ENCODE results near the gene PCGF3. TPM values are rescaled to one million over a fixed set of nuclear protein-coding genes. Genes with fewer than 3 reads are reported as not detected.
"Not testable (repeated sequence)": the region's sequence is repeated elsewhere in the genome, so short reads cannot be mapped to it uniquely, and the experiment has no call there.

Gene PCGF3
- total RNA-seq, 1 donor from 2014 or later: 35.0 TPM

DNA sequence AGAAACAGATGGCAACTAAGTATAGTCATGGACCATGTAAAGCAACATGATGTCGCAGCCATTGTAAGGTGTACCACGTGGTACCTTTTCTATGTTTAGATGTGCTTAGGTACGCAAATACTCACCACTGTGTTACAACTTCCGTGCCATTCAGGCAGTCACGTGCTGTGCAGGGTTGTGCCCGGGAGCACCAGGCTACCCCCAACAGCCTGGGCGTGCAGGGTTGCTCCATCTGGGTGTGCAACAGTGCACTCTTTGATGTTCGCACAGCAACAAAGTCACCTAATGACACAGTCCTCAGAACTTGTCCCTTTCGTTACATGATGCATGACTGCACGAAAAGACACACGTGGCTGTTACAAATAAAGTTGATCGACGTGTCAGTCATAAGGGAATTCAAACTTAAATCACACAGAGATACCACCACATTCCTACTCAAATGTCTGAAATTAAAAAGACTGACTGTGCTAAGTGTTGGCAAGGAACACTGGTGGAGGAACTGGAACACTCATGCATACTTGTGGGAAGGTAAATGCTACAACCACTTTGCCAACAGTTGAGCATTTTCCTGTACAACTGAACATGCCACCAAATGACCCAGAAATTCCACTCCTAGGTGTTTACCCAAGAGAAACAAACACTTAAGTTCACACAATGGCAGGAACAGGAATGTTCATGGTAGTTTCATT lies 95.9 kb downstream of the PCGF3 start:
- intact Hi-C loops (cut with micrococcal nuclease): no loop called here
- Mint-ChIP-seq H3K9me3 (peaks cover 7% of the 10 kb centered on the region), H3K4me3 (ENCODE audit: low read depth) (no peak overlapping the region), H3K27me3 (ENCODE audit: low read depth) (peaks cover 5% of the 10 kb centered on the region), H3K36me3 (ENCODE audit: low read depth) (no peaks in the 10 kb centered on the region), H3K27ac (no peak overlapping the region), H3K4me1 (ENCODE audit: low read depth) (peaks cover 11% of the 10 kb centered on the region)
- no peak for DNase-seq (ENCODE audit: low spot score)

DNA sequence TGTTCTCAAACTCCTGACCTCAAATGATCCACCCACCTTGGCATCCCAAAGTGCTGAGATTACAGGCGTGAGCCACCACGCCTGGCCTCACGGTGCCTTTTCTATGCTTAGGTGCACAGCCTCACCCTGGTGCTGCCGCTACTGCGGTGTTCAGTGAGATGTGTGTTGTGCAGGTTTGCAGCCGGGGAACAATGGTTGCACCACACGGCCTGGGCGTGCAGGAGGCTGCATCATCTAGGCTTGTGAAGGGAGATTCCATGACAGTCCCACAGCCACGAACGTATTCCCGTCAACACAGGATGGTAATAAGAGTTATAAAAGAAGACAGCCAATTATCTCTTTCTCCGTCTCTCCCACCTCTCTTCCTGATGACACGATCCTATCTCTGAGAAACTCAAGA lies 98.3 kb downstream of the PCGF3 start:
- Mint-ChIP-seq H3K9me3 (peaks cover 7% of the 10 kb centered on the region), H3K36me3 (ENCODE audit: low read depth) (no peaks in the 10 kb centered on the region)

DNA sequence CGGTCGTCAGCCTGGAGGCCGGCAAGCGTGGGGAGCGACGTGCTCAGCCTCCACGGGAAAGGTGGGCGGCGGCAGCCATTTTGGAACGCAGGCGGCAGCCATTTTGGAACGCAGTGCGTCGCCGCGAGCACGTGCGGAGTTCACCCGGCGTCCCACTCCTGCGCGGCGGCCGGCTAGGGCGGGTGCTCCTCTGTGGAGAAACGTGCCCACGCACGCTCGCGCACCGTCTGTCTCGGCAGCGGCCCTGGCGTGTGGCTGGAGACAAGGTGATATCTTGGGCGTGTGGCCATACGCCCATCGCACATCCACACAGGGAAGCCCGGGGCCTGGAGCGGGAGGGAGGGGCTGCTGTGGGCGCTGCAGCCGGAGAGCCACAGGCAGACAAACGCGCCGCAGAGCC lies 99.2 kb downstream of the PCGF3 start:
- intact Hi-C loops (cut with micrococcal nuclease): no loop called here
- no peak overlapping the region for H3K4me3 Mint-ChIP-seq (ENCODE audit: low read depth)

More for the DNA sequence above, 98.3 kb downstream of the PCGF3 start:
- DNase-seq (ENCODE audit: low spot score): no peak
- intact Hi-C loops (cut with micrococcal nuclease): no loop called here
- H3K27ac Mint-ChIP-seq: no peak overlapping the region
- peaks cover 10% of the 10 kb centered on the region for H3K4me1 Mint-ChIP-seq (ENCODE audit: low read depth)
- H3K27me3 Mint-ChIP-seq (ENCODE audit: low read depth): peaks cover 4% of the 10 kb centered on the region
- H3K4me3 Mint-ChIP-seq (ENCODE audit: low read depth): no peak overlapping the region

DNA sequence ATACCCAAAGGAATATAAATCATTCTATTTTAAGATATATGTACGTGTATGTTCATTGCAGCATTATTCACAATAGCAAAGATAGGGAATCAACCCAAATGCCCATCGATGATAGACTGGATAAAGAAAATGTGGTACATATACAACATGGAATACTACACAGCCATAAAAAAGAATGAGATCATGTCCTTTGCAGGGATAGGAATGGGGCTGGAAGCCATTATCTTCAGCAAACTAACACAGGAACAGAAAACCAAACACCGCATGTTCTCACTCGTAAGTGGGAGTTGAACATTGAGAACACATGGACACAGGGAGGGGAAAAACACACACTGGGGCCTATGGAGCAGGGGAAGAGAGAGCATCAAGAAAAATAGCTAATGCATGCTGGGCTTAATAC lies 101.3 kb downstream of the PCGF3 start:
- intact Hi-C loops (cut with micrococcal nuclease); H3K4me3 Mint-ChIP-seq (ENCODE audit: low read depth); H3K36me3 Mint-ChIP-seq (ENCODE audit: low read depth); DNase-seq (ENCODE audit: low spot score); H3K27ac Mint-ChIP-seq; H3K4me1 Mint-ChIP-seq (ENCODE audit: low read depth); H3K9me3 Mint-ChIP-seq: not testable (repeated sequence)
- peaks cover 10% of the 10 kb centered on the region for H3K27me3 Mint-ChIP-seq (ENCODE audit: low read depth)

More for the DNA sequence above, 99.2 kb downstream of the PCGF3 start:
- Mint-ChIP-seq H3K4me1 (ENCODE audit: low read depth) (peaks cover 4% of the 10 kb centered on the region), H3K36me3 (ENCODE audit: low read depth) (no peaks in the 10 kb centered on the region), H3K9me3 (peaks cover 7% of the 10 kb centered on the region), H3K27ac (no peak overlapping the region), H3K27me3 (ENCODE audit: low read depth) (peaks cover 4% of the 10 kb centered on the region)
- no peak for DNase-seq (ENCODE audit: low spot score)

DNA sequence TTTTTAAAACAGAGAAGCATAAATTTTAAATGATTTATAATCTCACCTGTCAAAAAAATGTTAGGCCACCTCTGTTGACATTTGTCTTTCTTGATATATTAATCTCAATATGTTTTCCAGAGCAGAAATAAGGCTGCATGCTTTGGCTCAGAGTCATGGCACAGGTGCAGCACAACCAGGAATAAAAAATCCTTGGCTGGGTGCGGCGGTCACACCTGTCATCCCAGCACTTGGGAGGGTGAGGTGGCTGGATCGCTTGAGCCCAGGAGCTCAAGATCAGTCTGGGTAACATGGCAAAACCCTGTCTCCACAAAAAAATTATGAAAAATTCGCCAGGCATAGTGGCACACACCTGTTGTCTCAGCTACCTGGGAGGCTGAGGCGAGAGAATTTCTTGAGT lies 102.2 kb downstream of the PCGF3 start:
- Mint-ChIP-seq H3K27me3 (ENCODE audit: low read depth) (peaks cover 10% of the 10 kb centered on the region), H3K4me3 (ENCODE audit: low read depth) (no peak overlapping the region), H3K27ac (no peak overlapping the region), H3K36me3 (ENCODE audit: low read depth) (no peaks in the 10 kb centered on the region), H3K4me1 (ENCODE audit: low read depth) (no peaks in the 10 kb centered on the region), H3K9me3 (no peaks in the 10 kb centered on the region)
- DNase-seq (ENCODE audit: low spot score): no peak
- intact Hi-C loops (cut with micrococcal nuclease): no loop called here

DNA sequence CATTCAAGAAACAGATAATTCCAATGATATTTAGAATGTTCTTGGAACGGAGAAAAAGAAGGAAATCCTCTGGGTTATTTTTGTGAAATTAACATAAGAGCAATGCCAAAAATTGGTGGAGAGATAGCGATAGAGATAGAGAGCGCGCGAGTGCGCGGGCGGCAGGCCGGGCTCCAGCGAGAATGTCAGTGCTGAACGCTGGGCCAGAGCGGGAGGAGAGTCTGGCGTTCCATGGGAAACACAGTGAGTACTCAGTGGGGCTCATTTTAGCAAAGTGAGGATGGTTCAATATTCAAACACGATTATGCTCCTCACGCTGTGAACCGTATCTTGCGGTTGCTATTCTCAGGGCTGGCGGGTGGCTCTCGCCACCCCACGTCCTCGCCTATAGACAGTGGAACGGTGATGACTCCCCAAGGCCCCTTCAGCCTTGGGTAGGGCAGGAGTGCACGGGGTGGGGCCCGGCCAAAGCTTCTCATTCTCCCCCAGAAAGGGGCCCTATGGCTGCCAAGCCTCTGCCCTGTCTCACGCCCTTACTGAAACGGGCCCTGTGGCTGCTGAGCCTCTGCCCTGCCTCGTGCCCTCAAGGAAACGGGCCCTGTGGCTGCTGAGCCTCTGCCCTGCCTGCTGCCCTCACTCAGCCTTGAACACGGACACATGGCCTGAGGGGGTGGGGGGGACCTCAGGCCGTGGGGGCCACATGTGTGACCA lies 103.4 kb downstream of the PCGF3 start:
- H3K4me3 Mint-ChIP-seq (ENCODE audit: low read depth): no peak overlapping the region
- H3K27me3 Mint-ChIP-seq (ENCODE audit: low read depth): peaks cover 19% of the 10 kb centered on the region
- DNase-seq (ENCODE audit: low spot score): no peak
- intact Hi-C loops (cut with micrococcal nuclease): no loop called here
- H3K27ac Mint-ChIP-seq: no peak overlapping the region
- no peaks in the 10 kb centered on the region for H3K4me1 Mint-ChIP-seq (ENCODE audit: low read depth)
- H3K9me3 Mint-ChIP-seq: no peaks in the 10 kb centered on the region
- no peaks in the 10 kb centered on the region for H3K36me3 Mint-ChIP-seq (ENCODE audit: low read depth)

DNA sequence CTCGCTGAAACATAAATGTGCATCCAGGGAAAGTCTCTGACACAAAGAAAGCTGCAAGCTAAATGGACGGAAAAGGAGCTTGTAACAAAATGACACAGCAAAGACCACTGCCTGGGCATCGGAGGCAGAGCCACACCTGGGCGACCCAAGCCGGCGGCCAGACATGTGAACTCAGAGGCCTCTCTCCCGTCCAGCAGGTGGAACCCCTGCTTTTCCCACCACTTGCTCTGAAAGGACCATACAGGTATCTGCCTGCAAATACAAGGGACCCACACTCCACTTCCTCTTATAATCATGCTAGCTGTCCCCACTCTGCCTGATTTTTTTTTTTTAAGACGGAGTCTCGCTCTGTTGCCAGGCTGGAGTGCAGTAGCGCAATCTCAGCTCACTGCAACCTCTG lies 108.3 kb downstream of the PCGF3 start:
- Mint-ChIP-seq H3K4me1 (ENCODE audit: low read depth) (no peaks in the 10 kb centered on the region), H3K27ac (no peak overlapping the region), H3K4me3 (ENCODE audit: low read depth) (no peak overlapping the region), H3K9me3 (no peaks in the 10 kb centered on the region), H3K36me3 (ENCODE audit: low read depth) (no peaks in the 10 kb centered on the region), H3K27me3 (ENCODE audit: low read depth) (peaks cover 30% of the 10 kb centered on the region)
- DNase-seq (ENCODE audit: low spot score): no peak
- intact Hi-C loops (cut with micrococcal nuclease): no loop called here

DNA sequence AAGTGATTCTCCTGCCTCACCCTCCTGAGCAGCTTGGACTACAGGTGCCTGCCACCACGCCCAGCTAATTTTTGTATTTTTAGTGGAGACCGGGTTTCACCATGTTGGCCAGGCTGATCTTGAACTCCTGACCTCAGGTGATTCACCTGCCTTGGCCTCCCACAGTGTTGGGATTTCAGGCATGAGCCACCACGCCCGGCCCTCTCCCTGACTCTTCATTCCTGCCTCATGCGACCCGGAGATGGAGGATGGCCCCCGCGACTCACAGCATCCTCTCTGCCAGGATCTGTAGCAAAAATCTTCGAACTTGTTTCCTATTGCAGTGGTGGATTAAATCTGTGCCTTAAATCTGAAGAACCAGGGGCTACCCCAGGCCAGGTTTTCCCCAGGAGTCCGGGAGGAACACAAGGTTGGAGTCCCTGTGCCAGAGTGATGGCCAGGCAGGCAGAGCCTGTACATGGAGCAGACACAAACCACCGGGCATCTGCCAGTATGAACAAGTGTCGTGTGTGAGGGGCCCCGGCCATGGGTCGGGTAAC lies 108.7 kb downstream of the PCGF3 start:
- DNase-seq (ENCODE audit: low spot score): no peak
- no peaks in the 10 kb centered on the region for H3K4me1 Mint-ChIP-seq (ENCODE audit: low read depth)
- H3K27ac Mint-ChIP-seq: no peak overlapping the region
- H3K9me3 Mint-ChIP-seq: no peaks in the 10 kb centered on the region
- H3K36me3 Mint-ChIP-seq (ENCODE audit: low read depth): no peaks in the 10 kb centered on the region
- peaks cover 30% of the 10 kb centered on the region for H3K27me3 Mint-ChIP-seq (ENCODE audit: low read depth)
- intact Hi-C loops (cut with micrococcal nuclease): no loop called here
- H3K4me3 Mint-ChIP-seq (ENCODE audit: low read depth): no peak overlapping the region

DNA sequence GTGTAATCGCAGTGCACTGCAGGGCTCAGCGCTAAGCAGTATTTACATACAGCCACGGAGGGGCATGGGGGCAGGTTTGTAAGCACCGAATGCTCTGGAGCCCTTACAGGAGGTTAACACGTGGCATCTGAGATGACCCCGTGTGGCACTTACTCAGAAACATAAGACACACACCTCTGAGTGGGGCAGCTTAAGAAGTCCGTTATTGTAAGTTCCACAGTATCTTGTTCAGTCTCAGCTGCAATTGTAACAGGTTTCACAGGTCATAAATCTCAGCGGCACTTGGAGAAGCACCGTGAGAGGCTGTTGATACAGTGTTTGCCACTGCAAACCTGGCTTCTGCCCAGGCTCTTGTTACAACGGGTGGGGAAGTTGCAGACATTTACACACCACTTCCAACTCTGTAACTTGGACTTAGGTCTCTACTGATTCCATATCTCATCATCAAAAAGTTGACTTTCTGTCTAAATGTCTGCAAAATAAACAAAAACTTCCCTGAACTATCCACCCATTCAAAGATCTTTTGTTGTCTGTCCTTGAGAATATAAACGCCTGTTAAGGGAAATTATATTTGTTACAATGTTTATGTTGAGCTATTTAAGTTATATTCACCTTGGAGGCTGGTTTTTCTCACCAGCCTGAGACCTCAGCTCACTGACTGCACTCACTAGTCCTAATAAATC lies 110.0 kb downstream of the PCGF3 start:
- H3K4me3 Mint-ChIP-seq (ENCODE audit: low read depth): no peak overlapping the region
- DNase-seq (ENCODE audit: low spot score): no peak
- H3K36me3 Mint-ChIP-seq (ENCODE audit: low read depth): no peaks in the 10 kb centered on the region
- no peak overlapping the region for H3K27ac Mint-ChIP-seq
- no peaks in the 10 kb centered on the region for H3K4me1 Mint-ChIP-seq (ENCODE audit: low read depth)
- intact Hi-C loops (cut with micrococcal nuclease): no loop called here
- H3K27me3 Mint-ChIP-seq (ENCODE audit: low read depth): peaks cover 30% of the 10 kb centered on the region
- no peaks in the 10 kb centered on the region for H3K9me3 Mint-ChIP-seq

DNA sequence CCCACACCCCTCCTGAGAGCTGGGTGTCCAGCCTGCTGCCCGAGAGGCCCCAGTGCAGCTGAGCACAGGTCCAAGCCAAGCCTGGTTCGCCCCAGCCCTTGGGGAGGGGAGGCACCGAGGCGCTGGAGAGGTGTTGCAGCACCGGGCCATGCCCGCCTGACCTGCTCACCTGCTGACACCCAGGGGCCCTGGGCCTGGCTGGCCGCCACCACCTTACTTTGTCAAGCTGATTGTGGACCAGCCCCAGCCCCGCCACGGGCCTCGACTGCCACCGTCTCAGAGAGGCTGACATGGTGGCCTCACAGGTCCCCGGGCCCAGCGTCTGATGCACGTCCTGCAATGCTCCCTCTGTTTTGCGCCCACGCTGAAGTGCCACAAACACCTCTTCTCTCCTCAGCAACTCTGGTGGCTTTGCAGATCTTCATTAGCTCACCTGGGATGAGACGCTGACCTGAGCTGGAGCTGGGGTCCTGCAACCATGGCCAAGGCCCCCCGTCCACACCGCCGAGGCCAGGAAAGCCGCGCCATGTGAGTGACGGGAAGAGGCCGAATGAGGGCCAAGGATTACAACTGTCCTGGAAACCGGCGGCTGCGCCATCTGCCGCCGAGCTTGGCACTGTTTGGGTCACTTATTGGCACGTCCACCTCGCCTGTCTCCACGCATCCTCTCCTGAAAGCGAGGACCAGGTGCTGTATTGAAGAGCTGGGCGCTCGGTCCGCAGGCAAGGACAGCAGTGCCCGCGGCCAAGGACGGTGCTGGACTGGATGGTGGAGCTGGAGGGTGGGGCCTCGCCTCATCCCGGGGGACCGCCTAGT lies 112.7 kb downstream of the PCGF3 start:
- intact Hi-C loops (cut with micrococcal nuclease): no loop called here
- H3K36me3 Mint-ChIP-seq (ENCODE audit: low read depth): no peaks in the 10 kb centered on the region

DNA sequence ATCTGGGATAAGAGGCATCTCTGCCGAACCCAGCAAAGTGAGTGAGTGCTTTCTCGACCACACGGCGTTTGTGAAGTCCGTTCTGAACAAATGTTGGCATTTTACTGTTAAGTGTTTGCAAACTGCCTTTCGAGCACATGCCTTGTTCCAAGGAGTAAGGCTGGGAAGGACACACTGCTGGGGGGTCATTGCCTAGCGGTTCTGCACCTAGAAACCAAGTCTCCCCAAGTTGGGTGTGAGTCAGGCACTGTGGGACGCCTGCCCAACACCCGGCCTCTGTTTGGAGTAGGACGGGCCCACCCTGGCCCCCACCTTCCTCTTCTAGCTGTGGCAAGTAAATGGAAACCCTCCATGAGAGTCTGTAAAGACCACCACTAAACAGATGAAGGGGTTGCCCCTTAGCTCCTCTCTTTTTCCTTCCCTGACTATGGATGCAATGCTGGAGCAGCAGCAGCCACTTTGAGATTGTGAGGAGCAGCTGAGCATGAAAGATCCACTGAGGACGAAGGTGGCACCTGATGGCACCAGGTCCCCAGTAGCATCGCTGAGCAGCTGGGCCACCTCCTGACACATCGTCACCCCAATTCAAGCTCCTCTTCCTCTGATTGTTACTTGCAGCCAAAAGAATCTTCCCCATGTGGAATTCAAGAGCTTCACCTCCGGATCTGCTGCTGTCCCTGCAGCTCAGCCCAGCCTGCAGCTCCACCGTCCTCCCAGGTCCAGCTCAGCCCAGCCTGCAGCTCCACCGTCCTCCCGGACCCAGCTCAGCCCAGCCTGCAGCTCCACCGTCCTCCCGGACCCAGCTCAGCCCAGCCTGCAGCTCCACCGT lies 114.0 kb downstream of the PCGF3 start:
- H3K4me1 Mint-ChIP-seq (ENCODE audit: low read depth): no peaks in the 10 kb centered on the region
- intact Hi-C loops (cut with micrococcal nuclease): no loop called here
- no peak for DNase-seq (ENCODE audit: low spot score)
- peaks cover 30% of the 10 kb centered on the region for H3K27me3 Mint-ChIP-seq (ENCODE audit: low read depth)
- no peak overlapping the region for H3K4me3 Mint-ChIP-seq (ENCODE audit: low read depth)
- H3K36me3 Mint-ChIP-seq (ENCODE audit: low read depth): no peaks in the 10 kb centered on the region
- H3K27ac Mint-ChIP-seq: no peak overlapping the region
- no peaks in the 10 kb centered on the region for H3K9me3 Mint-ChIP-seq

More for the DNA sequence above, 112.7 kb downstream of the PCGF3 start:
- no peaks in the 10 kb centered on the region for H3K9me3 Mint-ChIP-seq
- no peak overlapping the region for H3K4me3 Mint-ChIP-seq (ENCODE audit: low read depth)
- peaks cover 34% of the 10 kb centered on the region for H3K27me3 Mint-ChIP-seq (ENCODE audit: low read depth)
- H3K4me1 Mint-ChIP-seq (ENCODE audit: low read depth): no peaks in the 10 kb centered on the region
- DNase-seq (ENCODE audit: low spot score): no peak
- no peak overlapping the region for H3K27ac Mint-ChIP-seq
